LNCAP (cell line): ENCODE data around the gene JARID2.

ENCODE experiments used
- CTCF ChIP-seq: fragments of 450-650 bp; IDR thresholded peaks from 2 replicates; pipeline ENCODE4 v1.5.1; 2017; ENCODE audit warnings: mild to moderate bottlenecking

JARID2 gene

GRCh38 chr6:15245361-15246216 is at the start of gene JARID2:
Gene JARID2, plus strand, starts transcription at chr6:15246069. Its CDS starts 471 bp downstream, at chr6:15246540.
- no peak for TF ChIP-seq CTCF

GRCh38 chr6:15200087-15200486 is 45.8 kb upstream of the JARID2 start:
- no peak for TF ChIP-seq CTCF

- no peak for TF ChIP-seq CTCF
Measured at GRCh38 chr6:15205321-15205720, 40.5 kb upstream of the JARID2 start.

GRCh38 chr6:15206887-15207286 is 39.0 kb upstream of the JARID2 start:
- TF ChIP-seq CTCF, result no peak

- TF ChIP-seq CTCF, result no peak
Measured at GRCh38 chr6:15207923-15208322, 37.9 kb upstream of the JARID2 start.

GRCh38 chr6:15213838-15214400 is 31.9 kb upstream of the JARID2 start:
- TF ChIP-seq CTCF, result no peak

GRCh38 chr6:15218401-15218800 is 27.5 kb upstream of the JARID2 start:
- no peak for TF ChIP-seq CTCF
